HCEC 1CT (cell line): Measurements from ENCODE around the gene TBC1D30.

Source experiments
- DNase-seq: peaks from one replicate; pipeline ENCODE4 v3.0.0-alpha.2; 2017

Gene TBC1D30

GRCh38 chr12:64915242-64915641, 90.8 kb downstream of the TBC1D30 start:
- DNase-seq, result no peak

- no peak for DNase-seq
These were observed 92.2 kb downstream of the TBC1D30 start for GRCh38 chr12:64916411-64917261.

DNA sequence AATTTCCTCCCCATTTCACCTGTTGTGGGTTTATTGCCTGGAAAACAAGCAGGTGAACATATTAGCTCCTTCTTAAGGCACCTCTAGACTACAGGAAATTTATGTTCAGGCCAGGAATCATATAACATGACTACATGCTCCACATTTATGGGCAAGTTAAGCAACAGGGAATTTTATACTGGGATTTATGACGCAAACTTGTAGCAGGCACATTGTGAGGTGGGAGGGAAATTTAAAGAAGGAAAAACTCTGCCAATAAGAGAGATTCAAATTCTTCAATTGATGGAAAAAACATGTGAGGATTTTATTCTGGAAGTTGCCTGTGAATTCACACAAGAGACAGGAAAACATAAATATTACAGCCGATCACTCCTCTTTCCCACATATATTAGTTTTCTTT, 93.9 kb downstream of the TBC1D30 start:
- no peak for DNase-seq

DNA sequence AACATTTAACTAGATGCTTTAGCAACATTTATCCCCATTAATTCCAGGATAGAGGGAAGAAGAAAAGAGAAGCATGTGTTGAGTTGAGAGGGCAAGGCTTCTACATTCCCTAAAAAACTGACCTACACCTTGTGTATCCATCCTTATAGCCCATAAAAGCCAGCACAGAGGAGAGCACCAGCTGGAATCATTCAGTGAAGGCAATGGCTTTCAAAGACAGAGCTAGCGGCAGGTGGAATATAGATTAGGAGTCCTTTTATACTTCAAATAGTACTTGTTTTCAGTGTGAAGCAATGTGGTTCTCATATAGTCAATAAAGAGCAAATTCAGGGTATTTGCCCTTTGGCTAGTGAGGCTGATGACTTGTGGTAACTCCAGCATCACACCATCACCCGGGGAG, 94.4 kb downstream of the TBC1D30 start:
- DNase-seq, result no peak

DNA sequence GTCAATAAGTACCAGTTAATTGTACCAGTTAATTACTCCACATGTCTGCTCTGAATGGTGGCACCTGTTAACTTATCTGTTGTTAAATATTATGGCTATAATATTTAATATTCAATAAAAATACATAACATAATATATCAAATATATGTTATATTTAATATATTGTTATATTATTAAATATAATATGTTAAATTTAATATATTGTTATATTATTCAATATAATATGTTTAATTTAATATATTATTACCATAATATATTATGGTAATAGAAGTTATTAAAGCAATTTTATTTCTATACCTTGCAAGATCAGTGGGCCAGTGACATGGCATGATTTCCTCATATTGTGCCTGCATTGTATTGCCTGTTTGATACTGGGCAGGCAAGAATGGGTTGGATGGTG, 98.4 kb downstream of the TBC1D30 start:
- DNase-seq, result no peak

DNA sequence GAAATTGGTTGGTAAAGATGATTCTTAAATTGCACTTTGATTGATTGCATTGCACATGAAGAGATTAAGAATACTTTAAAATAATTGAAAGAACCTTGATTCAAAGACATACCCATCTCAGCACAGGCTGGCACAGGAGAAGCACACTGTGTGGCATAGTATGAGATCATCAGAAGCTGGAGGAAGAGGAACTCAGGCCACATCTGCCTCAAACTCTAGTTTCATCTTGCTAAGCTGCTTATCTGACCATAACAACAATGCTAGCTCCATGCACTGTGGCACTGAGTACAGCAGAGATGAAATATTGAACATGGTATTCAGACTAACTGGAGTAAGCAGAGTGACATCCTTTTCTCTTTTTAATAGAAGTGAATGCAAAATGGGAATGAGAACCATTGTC, 99.1 kb downstream of the TBC1D30 start:
- DNase-seq, result no peak
